Activated naive CD4-positive, alpha-beta T cell treated with anti-CD3 and anti-CD28 coated beads for 36 hours (primary cell): ENCODE data around the gene NEMP2. TPM values are rescaled to one million over a fixed set of nuclear protein-coding genes. Genes with fewer than 3 reads are reported as not detected.

Source experiments
- CTCF ChIA-PET: fragments of 350-600 bp; sonication (Branson Sonifier 250); formaldehyde crosslinking; loops from one replicate; lab custom pipeline; 2021; ENCODE audit warnings: antibody characterized with exemption; lab: Charles Lee
- DNase-seq: peaks from one replicate; pipeline ENCODE4 v3.0.0-alpha.2; 2020
- H3K27ac Mint-ChIP-seq: one replicate; pipeline ENCODE4 v1.8.0; 2021; ENCODE audit warnings: mild to moderate bottlenecking, mixed read lengths
- H3K27me3 Mint-ChIP-seq: one replicate; pipeline ENCODE4 v1.8.0; 2021; ENCODE audit warnings: low read depth, mixed read lengths
- H3K36me3 Mint-ChIP-seq: one replicate; pipeline ENCODE4 v1.8.0; 2021; ENCODE audit warnings: low read depth, mixed read lengths
- H3K4me1 Mint-ChIP-seq: one replicate; pipeline ENCODE4 v1.8.0; 2021; ENCODE audit warnings: low read depth, mixed read lengths
- H3K4me3 Mint-ChIP-seq: one replicate; pipeline ENCODE4 v1.8.0; 2021; ENCODE audit warnings: mild to moderate bottlenecking, moderate library complexity, mixed read lengths
- H3K9me3 Mint-ChIP-seq: one replicate; pipeline ENCODE4 v1.8.0; 2021; ENCODE audit warnings: mixed read lengths
- intact Hi-C: fragments of 100-400 bp; cut with micrococcal nuclease; formaldehyde crosslinking; loops from one replicate; pipeline ENCODE4 v1.15.1; 2023
- total RNA-seq, 2 experiments: library from RNA; stranded (reverse); gene quantifications; one replicate each; pipeline ENCODE4 v1.2.3, GENCODE V29; 2021

NEMP2 gene
- total RNA-seq, 2 experiments from 2014 or later = 32.9 to 34.2 TPM

DNA sequence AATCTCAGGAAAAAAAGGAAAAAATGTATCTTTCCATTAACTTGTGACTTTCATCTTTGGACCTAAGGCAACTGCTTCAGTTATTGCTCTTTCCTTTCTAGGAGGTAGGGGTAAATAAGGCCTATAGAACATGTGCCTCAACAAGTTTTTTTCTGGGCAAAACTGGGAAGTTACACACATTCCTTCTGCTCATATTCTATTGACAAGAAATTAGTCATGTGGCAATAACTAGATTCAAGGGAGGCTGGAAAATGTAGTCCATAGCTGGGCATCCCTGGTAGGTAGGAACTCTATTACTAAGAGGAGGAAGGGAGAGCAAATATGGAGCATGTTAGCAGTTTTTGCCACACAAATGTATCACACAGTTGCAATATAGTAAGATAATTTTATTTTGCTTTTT is 37.7 kb upstream of the NEMP2 start:
- H3K27me3 Mint-ChIP-seq = no peaks in the 10 kb centered on the region
- no peak overlapping the region for H3K4me3 Mint-ChIP-seq
- CTCF ChIA-PET = interaction anchor here (0.5 to 0.6 kb wide), 3 partner anchors 28 to 258 kb away, joined by 3 read pairs; no protein-coding TSS in a partner anchor
- no peak overlapping the region for H3K27ac Mint-ChIP-seq
- peaks cover 25% of the 10 kb centered on the region for H3K4me1 Mint-ChIP-seq
- intact Hi-C loops = no loop called here
- peaks cover 3% of the 10 kb centered on the region for H3K36me3 Mint-ChIP-seq
- no peak for DNase-seq
- H3K9me3 Mint-ChIP-seq = peaks cover 7% of the 10 kb centered on the region

DNA sequence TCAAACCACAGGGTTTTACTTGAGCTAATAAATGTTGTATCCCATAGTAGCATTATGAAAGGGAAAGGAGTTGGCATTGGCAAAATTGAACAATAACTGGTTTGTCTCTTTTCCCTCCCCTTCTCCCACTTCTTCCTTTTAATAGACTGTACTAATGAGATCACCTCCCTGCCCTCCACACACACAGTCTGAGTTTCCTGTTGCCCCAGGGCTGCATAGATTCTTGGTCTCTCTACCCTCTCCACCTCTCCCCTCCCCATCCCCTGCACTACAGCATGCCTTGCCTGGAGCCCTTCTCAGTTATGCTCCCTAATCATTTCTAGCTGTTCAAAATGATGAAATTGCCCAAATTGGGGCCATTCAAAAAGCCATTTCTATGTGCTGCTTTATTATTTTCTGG is 37.2 kb upstream of the NEMP2 start:
- H3K27me3 Mint-ChIP-seq = no peaks in the 10 kb centered on the region
- no peak overlapping the region for H3K27ac Mint-ChIP-seq
- CTCF ChIA-PET = interaction anchor here (0.6 kb wide), 1 partner anchor 28 kb away, joined by 3 read pairs; no protein-coding TSS in a partner anchor
- H3K36me3 Mint-ChIP-seq = peaks cover 5% of the 10 kb centered on the region
- intact Hi-C loops = no loop called here
- peaks cover 27% of the 10 kb centered on the region for H3K4me1 Mint-ChIP-seq
- peaks cover 11% of the 10 kb centered on the region for H3K9me3 Mint-ChIP-seq
- DNase-seq = no peak
- no peak overlapping the region for H3K4me3 Mint-ChIP-seq

DNA sequence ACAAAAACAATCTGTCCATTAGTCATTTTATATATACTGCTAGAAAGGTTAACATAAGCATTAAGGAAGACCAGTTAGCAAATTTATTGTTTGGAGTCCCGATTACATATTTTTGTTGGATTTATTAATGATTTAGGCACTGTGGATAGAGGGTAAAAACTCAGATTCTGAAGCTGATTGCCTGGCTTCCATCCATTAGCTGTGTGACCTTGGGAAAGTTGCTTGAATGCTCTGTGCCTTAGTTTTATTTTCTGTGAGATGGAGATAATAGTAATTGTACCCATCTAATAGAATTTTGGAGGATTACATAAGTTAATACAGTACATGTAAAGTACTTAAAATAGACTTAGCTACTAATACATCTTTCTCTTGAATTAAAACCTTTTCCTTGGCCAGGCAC is 36.3 kb upstream of the NEMP2 start:
- Mint-ChIP-seq H3K27me3 (no peaks in the 10 kb centered on the region), H3K36me3 (peaks cover 5% of the 10 kb centered on the region), H3K27ac (no peak overlapping the region), H3K4me3 (no peak overlapping the region), H3K9me3 (peaks cover 11% of the 10 kb centered on the region), H3K4me1 (peaks cover 30% of the 10 kb centered on the region)
- no peak for DNase-seq
- CTCF ChIA-PET = interaction anchor here (0.7 kb wide), 2 partner anchors 15 to 40 kb away, joined by 3 read pairs; no protein-coding TSS in a partner anchor
- intact Hi-C loops = no loop called here

DNA sequence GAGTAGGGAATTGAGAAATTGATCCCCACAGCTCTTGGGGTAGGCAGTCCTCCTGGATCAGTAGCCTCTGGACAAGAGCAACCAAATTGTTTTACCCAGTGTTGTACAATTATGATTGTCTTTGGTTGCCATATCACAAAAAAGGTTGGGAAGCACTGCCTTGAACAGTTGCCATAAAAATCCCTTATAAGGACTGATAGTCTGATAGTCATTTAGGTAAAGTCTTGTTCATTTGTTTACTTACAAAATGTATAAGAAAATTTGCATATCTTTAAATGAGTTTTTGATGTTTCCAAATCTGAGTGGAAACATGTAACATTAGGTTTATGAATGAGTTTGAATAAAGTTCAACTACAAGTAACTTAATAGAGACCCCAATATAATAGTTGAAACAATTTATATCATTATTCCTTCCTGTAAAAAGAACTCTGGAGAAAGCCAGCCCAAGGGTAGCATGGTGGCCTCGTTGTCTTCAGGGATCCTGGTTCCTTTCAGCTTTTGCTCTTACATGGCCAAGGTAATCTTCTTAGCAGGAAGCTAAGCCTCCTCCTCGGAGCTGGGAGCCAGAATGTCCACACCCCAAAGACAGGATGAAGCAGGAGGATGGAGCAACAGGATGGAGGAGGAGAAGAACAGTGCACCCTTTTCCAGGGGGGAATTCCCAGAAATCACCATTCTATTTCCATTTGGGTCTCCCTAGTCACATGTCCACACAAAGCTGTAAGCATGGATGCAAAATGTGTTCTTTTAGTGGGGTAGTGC is 35.7 kb upstream of the NEMP2 start:
- no peak for DNase-seq
- H3K27ac Mint-ChIP-seq = no peak overlapping the region
- H3K4me3 Mint-ChIP-seq = no peak overlapping the region
- peaks cover 11% of the 10 kb centered on the region for H3K9me3 Mint-ChIP-seq
- H3K4me1 Mint-ChIP-seq = peaks cover 25% of the 10 kb centered on the region
- CTCF ChIA-PET = interaction anchor here (0.7 to 1.3 kb wide), 4 partner anchors 16 to 110 kb away, joined by 3 read pairs; no protein-coding TSS in a partner anchor
- intact Hi-C loops = no loop called here
- no peaks in the 10 kb centered on the region for H3K27me3 Mint-ChIP-seq
- H3K36me3 Mint-ChIP-seq = peaks cover 5% of the 10 kb centered on the region

DNA sequence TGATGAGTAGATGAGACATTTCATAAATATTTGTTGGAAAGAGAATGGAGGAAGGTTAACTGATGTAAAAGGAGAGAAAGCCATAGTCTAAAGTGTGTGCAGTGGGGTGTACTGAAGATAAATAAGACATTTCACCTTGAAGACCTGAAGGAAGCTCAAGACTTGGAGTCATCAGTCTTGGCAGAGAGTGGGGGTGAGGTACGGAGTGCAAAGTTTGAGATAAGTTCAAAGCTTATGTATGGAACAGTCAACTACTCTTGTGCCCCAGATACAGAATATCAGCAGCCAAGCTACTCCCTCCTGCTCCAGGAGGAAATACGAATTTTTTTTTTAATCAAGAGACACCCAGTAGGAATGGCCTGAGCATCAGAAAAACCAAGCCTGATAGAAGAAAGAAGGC is 30.3 kb upstream of the NEMP2 start:
- H3K36me3 Mint-ChIP-seq = peaks cover 5% of the 10 kb centered on the region
- no peak for DNase-seq
- H3K9me3 Mint-ChIP-seq = peaks cover 11% of the 10 kb centered on the region
- intact Hi-C loops = no loop called here
- CTCF ChIA-PET = interaction anchor here (0.6 kb wide), 1 partner anchor 18 kb away, joined by 3 read pairs; no protein-coding TSS in a partner anchor
- H3K27ac Mint-ChIP-seq = no peak overlapping the region
- H3K4me3 Mint-ChIP-seq = no peak overlapping the region
- no peaks in the 10 kb centered on the region for H3K27me3 Mint-ChIP-seq
- peaks cover 25% of the 10 kb centered on the region for H3K4me1 Mint-ChIP-seq

DNA sequence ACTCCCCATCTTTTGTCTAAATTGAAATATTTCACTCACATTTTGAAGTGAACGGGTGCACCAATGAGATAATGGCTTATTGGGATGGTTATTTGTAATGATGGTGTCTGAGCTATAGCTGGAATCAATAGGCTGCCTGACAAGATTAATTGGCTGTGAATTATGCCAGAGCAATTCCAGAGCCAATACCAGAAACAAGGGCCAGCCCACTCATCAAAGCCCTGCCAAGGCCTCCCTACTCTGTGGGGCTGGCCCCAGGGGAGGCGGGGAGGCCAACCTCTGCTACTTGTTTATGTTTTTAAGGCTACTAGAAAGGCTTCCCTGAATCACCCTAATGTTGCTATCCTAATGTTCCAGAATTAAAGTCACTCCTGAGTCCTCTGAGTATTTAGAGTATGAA is 29.1 kb upstream of the NEMP2 start:
- CTCF ChIA-PET = interaction anchor here (0.6 kb wide), 1 partner anchor 19 kb away, joined by 3 read pairs; no protein-coding TSS in a partner anchor
- DNase-seq = no peak
- Mint-ChIP-seq H3K4me1 (peaks cover 25% of the 10 kb centered on the region), H3K36me3 (peaks cover 5% of the 10 kb centered on the region), H3K27me3 (no peaks in the 10 kb centered on the region), H3K4me3 (no peak overlapping the region), H3K27ac (no peak overlapping the region), H3K9me3 (peaks cover 11% of the 10 kb centered on the region)
- intact Hi-C loops = no loop called here

DNA sequence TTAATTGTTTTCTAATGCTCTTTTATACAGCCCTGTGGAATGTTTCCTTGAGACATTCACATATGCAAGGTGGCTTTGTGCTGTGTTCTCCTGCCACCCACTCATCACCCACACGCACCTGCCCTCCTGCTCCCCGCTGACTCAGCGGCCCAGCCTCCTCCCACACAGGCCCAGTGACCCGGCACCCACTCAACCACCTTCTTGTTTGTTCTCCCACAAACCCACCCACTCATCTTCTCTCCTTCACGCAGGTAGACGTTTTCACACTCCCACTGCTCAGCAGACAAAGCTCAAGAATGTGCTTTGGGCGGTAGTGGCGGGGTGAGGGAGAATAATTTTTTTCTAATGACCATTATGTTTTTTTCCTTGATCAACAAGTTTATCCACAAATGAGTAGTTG is 28.6 kb upstream of the NEMP2 start:
- Mint-ChIP-seq H3K4me3 (no peak overlapping the region), H3K4me1 (peaks cover 25% of the 10 kb centered on the region)
- DNase-seq = peak; percentile 40

DNA sequence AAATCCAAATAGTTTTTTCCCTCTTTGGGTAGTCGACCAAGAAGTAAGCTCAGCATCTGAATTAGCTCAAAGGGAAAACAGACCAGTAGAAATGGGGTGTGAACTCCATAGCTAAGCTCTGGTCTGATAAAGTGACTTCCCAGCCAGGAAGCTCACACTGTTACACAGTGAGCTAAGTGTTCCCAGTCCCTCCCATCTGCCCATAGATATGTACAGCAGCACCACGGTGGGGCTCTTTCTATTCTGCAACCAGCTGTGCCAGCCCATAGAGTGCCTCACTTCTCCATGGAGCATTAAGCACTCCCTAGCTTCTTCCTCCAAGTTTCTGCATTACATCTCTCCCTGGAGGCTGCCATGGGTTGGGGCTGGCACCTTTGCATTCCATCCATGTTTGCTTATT is 27.6 kb upstream of the NEMP2 start:
- intact Hi-C loops = no loop called here
- H3K4me1 Mint-ChIP-seq = peaks cover 25% of the 10 kb centered on the region
- no peaks in the 10 kb centered on the region for H3K27me3 Mint-ChIP-seq
- no peak for DNase-seq
- H3K9me3 Mint-ChIP-seq = peaks cover 3% of the 10 kb centered on the region
- no peak overlapping the region for H3K4me3 Mint-ChIP-seq
- peaks cover under 1% of the 10 kb centered on the region for H3K36me3 Mint-ChIP-seq
- CTCF ChIA-PET = interaction anchor here (1.0 to 1.5 kb wide), 3 partner anchors 14 to 63 kb away, joined by 3 to 4 read pairs (median 4); no protein-coding TSS in a partner anchor
- H3K27ac Mint-ChIP-seq = no peak overlapping the region

More for the DNA sequence above, 28.6 kb upstream of the NEMP2 start:
- H3K36me3 Mint-ChIP-seq = peaks cover 5% of the 10 kb centered on the region
- H3K27ac Mint-ChIP-seq = no peak overlapping the region
- intact Hi-C loops = no loop called here
- CTCF ChIA-PET = interaction anchor here (0.6 to 1.0 kb wide), 2 partner anchors 19 to 62 kb away, joined by 3 to 4 read pairs; no protein-coding TSS in a partner anchor
- H3K9me3 Mint-ChIP-seq = peaks cover 10% of the 10 kb centered on the region
- no peaks in the 10 kb centered on the region for H3K27me3 Mint-ChIP-seq

DNA sequence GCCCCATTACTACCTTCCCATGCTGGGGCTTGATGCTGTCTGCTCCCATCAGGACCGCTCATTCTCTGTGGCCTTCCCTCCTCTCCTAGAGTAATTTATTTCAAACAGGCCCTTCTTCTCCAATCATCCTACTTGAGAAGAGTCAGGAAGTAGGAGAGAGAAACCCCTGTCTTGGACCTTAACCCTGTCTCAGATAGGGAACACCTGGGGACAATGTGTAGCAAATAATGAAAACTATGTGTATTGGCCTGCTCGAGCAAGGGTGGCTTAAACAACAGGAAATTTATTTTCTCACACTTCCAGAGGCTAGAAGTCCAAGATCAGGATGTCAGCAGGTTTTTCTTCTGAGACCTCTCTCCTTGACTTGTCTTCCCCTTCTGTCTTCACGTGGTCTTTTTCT is 26.6 kb upstream of the NEMP2 start:
- H3K4me3 Mint-ChIP-seq = no peak overlapping the region
- peaks cover 20% of the 10 kb centered on the region for H3K4me1 Mint-ChIP-seq
- no peak for DNase-seq
- H3K36me3 Mint-ChIP-seq = no peaks in the 10 kb centered on the region
- H3K27ac Mint-ChIP-seq = no peak overlapping the region
- intact Hi-C loops = no loop called here
- no peaks in the 10 kb centered on the region for H3K27me3 Mint-ChIP-seq
- CTCF ChIA-PET = interaction anchor here (1.4 kb wide), 1 partner anchor 15 kb away, joined by 3 read pairs; no protein-coding TSS in a partner anchor
- H3K9me3 Mint-ChIP-seq = no peaks in the 10 kb centered on the region

DNA sequence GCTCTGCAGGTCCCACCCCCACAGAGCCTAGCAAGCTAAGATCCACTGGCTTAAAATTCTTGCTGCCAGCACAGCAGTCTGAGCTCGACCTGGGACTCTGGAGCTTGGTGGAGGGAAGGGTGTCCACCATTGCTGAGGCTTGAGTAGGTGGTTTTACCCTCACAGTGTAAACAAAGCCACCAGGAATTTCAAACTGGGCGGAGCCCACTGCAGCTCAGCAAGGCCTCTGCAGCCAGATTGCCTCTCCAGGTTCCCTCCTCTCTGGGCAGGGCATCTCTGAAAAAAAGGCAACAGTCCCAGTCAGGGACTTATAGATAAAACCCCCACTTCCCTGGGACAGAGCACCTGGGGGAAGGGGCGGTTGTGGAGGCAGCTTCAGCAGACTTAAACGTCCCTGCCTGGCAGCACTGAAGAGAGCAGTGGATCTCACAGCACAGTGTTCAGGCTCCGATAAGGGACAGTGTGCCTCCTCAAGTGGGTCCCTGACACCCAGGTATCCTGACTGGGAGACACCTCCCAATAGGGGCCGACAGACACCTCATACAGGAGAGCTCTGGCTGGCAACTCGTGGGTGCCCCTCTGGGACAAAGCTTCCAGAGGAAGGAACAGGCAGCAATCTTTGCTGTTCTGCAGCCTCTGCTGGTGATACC is 20.0 kb upstream of the NEMP2 start:
- H3K36me3 Mint-ChIP-seq = no peaks in the 10 kb centered on the region
- no peak for DNase-seq
- no peaks in the 10 kb centered on the region for H3K27me3 Mint-ChIP-seq
- no peaks in the 10 kb centered on the region for H3K9me3 Mint-ChIP-seq
- peaks cover 7% of the 10 kb centered on the region for H3K4me1 Mint-ChIP-seq
- intact Hi-C loops = no loop called here
- H3K4me3 Mint-ChIP-seq = no peak overlapping the region
- CTCF ChIA-PET = no interaction called here
- H3K27ac Mint-ChIP-seq = no peak overlapping the region

DNA sequence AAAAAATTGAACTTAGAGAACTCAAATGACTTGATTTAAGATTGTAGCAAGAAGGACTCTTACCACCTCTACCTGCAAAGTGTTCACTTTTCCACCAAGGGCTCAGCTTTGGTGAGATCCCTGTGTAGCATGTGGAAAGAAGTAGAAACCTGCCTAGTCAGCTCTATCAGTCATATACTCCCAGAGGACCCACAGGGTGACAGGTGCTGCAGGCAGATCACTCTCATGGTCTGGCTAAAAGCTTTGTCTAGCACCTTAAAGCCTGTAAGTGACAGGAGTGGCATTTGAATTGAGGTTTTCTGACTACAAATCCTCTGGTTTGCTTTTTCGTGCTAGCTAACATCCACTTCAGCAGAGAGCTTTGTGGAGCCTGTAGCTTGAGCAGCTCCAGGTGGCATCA is 18.7 kb upstream of the NEMP2 start:
- no peak for DNase-seq
- Mint-ChIP-seq H3K4me3 (no peak overlapping the region), H3K4me1 (peaks cover 7% of the 10 kb centered on the region), H3K36me3 (no peaks in the 10 kb centered on the region), H3K27me3 (no peaks in the 10 kb centered on the region), H3K27ac (no peak overlapping the region), H3K9me3 (no peaks in the 10 kb centered on the region)
- intact Hi-C loops = no loop called here
- CTCF ChIA-PET = no interaction called here

DNA sequence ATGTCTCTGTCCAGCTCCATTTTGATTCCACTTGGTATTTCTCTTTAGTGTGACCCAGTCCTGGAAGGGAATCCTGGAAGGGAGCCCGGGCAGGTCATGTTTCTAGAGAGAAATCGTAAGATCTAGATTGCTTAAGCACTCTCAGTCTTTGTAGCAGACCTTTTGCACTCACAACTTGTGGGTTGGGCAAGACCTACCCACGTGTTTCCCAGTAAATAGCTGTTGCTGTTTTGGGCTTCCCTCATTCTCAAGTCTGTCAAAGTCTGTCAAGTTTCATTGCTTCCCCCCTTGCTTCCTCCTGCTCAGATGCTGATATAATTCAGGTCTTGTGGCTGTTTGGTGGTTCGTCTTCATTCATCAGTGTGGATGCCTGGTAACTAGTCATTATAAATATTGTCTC is 17.4 kb upstream of the NEMP2 start:
- Mint-ChIP-seq H3K27ac (no peak overlapping the region), H3K9me3 (no peaks in the 10 kb centered on the region), H3K4me3 (no peak overlapping the region), H3K27me3 (no peaks in the 10 kb centered on the region), H3K36me3 (no peaks in the 10 kb centered on the region), H3K4me1 (peaks cover 7% of the 10 kb centered on the region)
- intact Hi-C loops = no loop called here
- peak; percentile 15 for DNase-seq
- CTCF ChIA-PET = no interaction called here
